Vagina (tissue), 2 donors: ENCODE data around the gene NUAK1. TPM values are rescaled to one million over a fixed set of nuclear protein-coding genes. Genes with fewer than 3 reads are reported as not detected.
"Not testable (repeated sequence)": the region's sequence is repeated elsewhere in the genome, so short reads cannot be mapped to it uniquely, and the experiment has no call there.

ENCODE experiments used
- DNase-seq, 2 donors: peaks; one replicate each; pipeline ENCODE4 v3.0.0-alpha.2; 2017; ENCODE audit errors: extremely low spot score in 2 of 2
- H3K27ac ChIP-seq: fragments of 200-600 bp; sonication (generic); one replicate; pipeline ENCODE4 v1.5.1; 2019
- H3K27me3 ChIP-seq: fragments of 200-600 bp; sonication (generic); one replicate; pipeline ENCODE4 v1.5.1; 2019
- H3K36me3 ChIP-seq, 2 donors: fragments of 200-600 bp; sonication (generic); one replicate each; pipeline ENCODE4 v1.5.1; 2017 to 2019
- H3K4me1 ChIP-seq: fragments of 200-600 bp; sonication (generic); one replicate; pipeline ENCODE4 v1.5.1; 2019
- H3K4me3 ChIP-seq, 2 donors: fragments of 200-600 bp; sonication (generic); 1 replicate in 1 of 2; 2 replicates in 1 of 2; pipeline ENCODE4 v1.5.1; 2016 to 2019
- H3K9me3 ChIP-seq: fragments of 200-600 bp; sonication (generic); one replicate; pipeline ENCODE4 v1.5.1; 2019
- CTCF ChIP-seq, 3 experiments: fragments of 450-650 bp in 2 of 3; fragments of 200-600 bp in 1 of 3; sonication (generic) in 1 of 3; IDR thresholded peaks; one replicate each; pipeline ENCODE4 v1.5.1; 2017 to 2019; ENCODE audit warnings: antibody characterized with exemption in 3 of 3, mild to moderate bottlenecking in 2 of 3, moderate library complexity in 2 of 3
- POLR2A ChIP-seq, 2 donors: fragments of 450-650 bp; IDR thresholded peaks; one replicate each; pipeline ENCODE4 v1.6.1; 2017; ENCODE audit warnings: antibody characterized with exemption in 2 of 2, mild to moderate bottlenecking in 2 of 2, moderate library complexity in 2 of 2
- POLR2AphosphoS5 ChIP-seq, 2 donors: sonication (generic); formaldehyde crosslinking; IDR thresholded peaks; one replicate each; pipeline ENCODE4 v1.9.0; 2017; ENCODE audit warnings: antibody characterized with exemption in 2 of 2, mild to moderate bottlenecking in 2 of 2, low read depth in 1 of 2; ENCODE audit not compliant: insufficient read depth in 1 of 2
- intact Hi-C: fragments of 100-400 bp; cut with DNase I; formaldehyde crosslinking; loops from one replicate; pipeline ENCODE4 v1.15.1; 2023
- total RNA-seq: library from RNA; depleted of rRNA; stranded (reverse); fragments of >200 nt; gene quantifications from one replicate; pipeline ENCODE4 v1.2.3, GENCODE V29; 2016

The NUAK1 gene
- total RNA-seq, 1 donor from 2014 or later: 22.8 TPM

- TF ChIP-seq POLR2AphosphoS5 (IDR thresholded peaks at IDR 0.05; ENCODE audit: insufficient read depth in 1 of 2, low read depth in 1 of 2) (no peak), POLR2A (IDR thresholded peaks at IDR 0.05) (no peak), CTCF (IDR thresholded peaks at IDR 0.05) (no peak)
- no peaks in the 10 kb centered on the region for H3K27me3 ChIP-seq
- peaks cover 30% of the 10 kb centered on the region for H3K4me1 ChIP-seq
- no peak overlapping the region for H3K4me3 ChIP-seq
- H3K27ac ChIP-seq: no peak overlapping the region
- no peaks in the 10 kb centered on the region for H3K36me3 ChIP-seq
- DNase-seq: no peak
- H3K9me3 ChIP-seq: no peaks in the 10 kb centered on the region
- intact Hi-C loops: no loop called here
Observed at GRCh38 chr12:106144847-106145246, 6.1 kb upstream of the NUAK1 start.

GRCh38 chr12:106142591-106143261 is 4.0 kb upstream of the NUAK1 start:
- Histone ChIP-seq H3K27me3 (no peaks in the 10 kb centered on the region), H3K9me3 (no peaks in the 10 kb centered on the region), H3K4me1 (peaks cover 30% of the 10 kb centered on the region), H3K4me3 (no peak overlapping the region), H3K27ac (no peak overlapping the region), H3K36me3 (no peaks in the 10 kb centered on the region)
- intact Hi-C loops: no loop called here
- TF ChIP-seq POLR2AphosphoS5 (IDR thresholded peaks at IDR 0.05; ENCODE audit: insufficient read depth in 1 of 2, low read depth in 1 of 2) (no peak), POLR2A (IDR thresholded peaks at IDR 0.05) (no peak), CTCF (IDR thresholded peaks at IDR 0.05) (no peak)
- no peak for DNase-seq

GRCh38 chr12:106141920-106142319 is 3.2 kb upstream of the NUAK1 start:
- intact Hi-C loops, DNase-seq, H3K27ac ChIP-seq, H3K9me3 ChIP-seq, H3K36me3 ChIP-seq, H3K27me3 ChIP-seq, H3K4me3 ChIP-seq: not testable (repeated sequence)
- peaks cover 30% of the 10 kb centered on the region for H3K4me1 ChIP-seq

- intact Hi-C loops: no loop called here
- no peak for DNase-seq
- Histone ChIP-seq H3K4me3 (no peak overlapping the region), H3K36me3 (no peaks in the 10 kb centered on the region), H3K4me1 (peaks cover 30% of the 10 kb centered on the region), H3K9me3 (no peaks in the 10 kb centered on the region), H3K27ac (no peak overlapping the region), H3K27me3 (no peaks in the 10 kb centered on the region)
- no peak for TF ChIP-seq POLR2AphosphoS5 (IDR thresholded peaks at IDR 0.05; ENCODE audit: insufficient read depth in 1 of 2, low read depth in 1 of 2)
- no peak for TF ChIP-seq POLR2A (IDR thresholded peaks at IDR 0.05)
- TF ChIP-seq CTCF (IDR thresholded peaks at IDR 0.05): no peak
Observed at GRCh38 chr12:106141452-106141851, 2.7 kb upstream of the NUAK1 start.

- peak overlapping the region; percentile 94 for H3K27ac ChIP-seq
- H3K27me3 ChIP-seq: no peaks in the 10 kb centered on the region
Observed at GRCh38 chr12:106141003-106141402, 2.2 kb upstream of the NUAK1 start.

More at GRCh38 chr12:106141003-106141402, 2.2 kb upstream of the NUAK1 start:
- intact Hi-C loops: no loop called here
- peaks cover 32% of the 10 kb centered on the region for H3K4me1 ChIP-seq
- no peaks in the 10 kb centered on the region for H3K36me3 ChIP-seq
- no peaks in the 10 kb centered on the region for H3K9me3 ChIP-seq
- H3K4me3 ChIP-seq: peak overlapping the region in 1 of 2 donors; percentile 77
- no peak for TF ChIP-seq POLR2A (IDR thresholded peaks at IDR 0.05)
- TF ChIP-seq CTCF (IDR thresholded peaks at IDR 0.05): no peak
- no peak for TF ChIP-seq POLR2AphosphoS5 (IDR thresholded peaks at IDR 0.05; ENCODE audit: insufficient read depth in 1 of 2, low read depth in 1 of 2)
- no peak for DNase-seq
